Neural cell (in vitro differentiated cells): ENCODE measurements around the gene SYNGR1.

Experiments used
- EP300 ChIP-seq: fragments of 450-650 bp; conservative IDR thresholded peaks from 2 replicates; pipeline ENCODE4 v1.6.1; 2014; ENCODE audit warnings: antibody characterized with exemption, mild to moderate bottlenecking, moderate library complexity; ENCODE audit not compliant: poor library complexity, severe bottlenecking
- EZH2 ChIP-seq: fragments of 200-600, 300-800 bp; shearing (Covaris generic), sonication (generic); IDR thresholded peaks from 2 replicates; pipeline ENCODE4 v1.6.1; 2014; ENCODE audit warnings: antibody characterized with exemption, low read length, borderline replicate concordance, mild to moderate bottlenecking; ENCODE audit not compliant: insufficient read depth, poor library complexity, severe bottlenecking
- MXI1 ChIP-seq: fragments of 450-650 bp; conservative IDR thresholded peaks from 2 replicates; pipeline ENCODE4 v1.6.1; 2014; ENCODE audit warnings: antibody characterized with exemption, mild to moderate bottlenecking; ENCODE audit not compliant: poor library complexity, severe bottlenecking
- POLR2AphosphoS5 ChIP-seq: IDR thresholded peaks from 2 replicates; pipeline ENCODE4 v1.6.1; 2012
- RAD21 ChIP-seq: fragments of 450-650 bp; conservative IDR thresholded peaks from 2 replicates; pipeline ENCODE4 v1.6.1; 2014; ENCODE audit warnings: antibody characterized with exemption, mild to moderate bottlenecking, moderate library complexity
- SMC3 ChIP-seq: fragments of 450-650 bp; conservative IDR thresholded peaks from 2 replicates; pipeline ENCODE4 v1.6.1; 2014; ENCODE audit warnings: antibody characterized with exemption, mild to moderate bottlenecking, moderate library complexity; ENCODE audit not compliant: poor library complexity
- TAF1 ChIP-seq: IDR thresholded peaks from 2 replicates; pipeline ENCODE4 v1.6.1; 2012; ENCODE audit warnings: low read depth
- TF ChIP-seq, protein P1 (sequence below): fragments of 450-650 bp; IDR thresholded peaks from 2 replicates; pipeline ENCODE4 v1.5.1; 2014; ENCODE audit warnings: antibody characterized with exemption, mild to moderate bottlenecking, moderate library complexity; ENCODE audit not compliant: poor library complexity, severe bottlenecking
- TF ChIP-seq, protein P2 (sequence below): IDR thresholded peaks from 2 replicates; pipeline ENCODE4 v1.6.1; 2012; ENCODE audit warnings: borderline replicate concordance

GRCh38 chr22:39355080-39355479 is 5.3 kb downstream of the SYNGR1 start:
- TF ChIP-seq POLR2AphosphoS5 = no peak
- TF ChIP-seq, protein P1, sequence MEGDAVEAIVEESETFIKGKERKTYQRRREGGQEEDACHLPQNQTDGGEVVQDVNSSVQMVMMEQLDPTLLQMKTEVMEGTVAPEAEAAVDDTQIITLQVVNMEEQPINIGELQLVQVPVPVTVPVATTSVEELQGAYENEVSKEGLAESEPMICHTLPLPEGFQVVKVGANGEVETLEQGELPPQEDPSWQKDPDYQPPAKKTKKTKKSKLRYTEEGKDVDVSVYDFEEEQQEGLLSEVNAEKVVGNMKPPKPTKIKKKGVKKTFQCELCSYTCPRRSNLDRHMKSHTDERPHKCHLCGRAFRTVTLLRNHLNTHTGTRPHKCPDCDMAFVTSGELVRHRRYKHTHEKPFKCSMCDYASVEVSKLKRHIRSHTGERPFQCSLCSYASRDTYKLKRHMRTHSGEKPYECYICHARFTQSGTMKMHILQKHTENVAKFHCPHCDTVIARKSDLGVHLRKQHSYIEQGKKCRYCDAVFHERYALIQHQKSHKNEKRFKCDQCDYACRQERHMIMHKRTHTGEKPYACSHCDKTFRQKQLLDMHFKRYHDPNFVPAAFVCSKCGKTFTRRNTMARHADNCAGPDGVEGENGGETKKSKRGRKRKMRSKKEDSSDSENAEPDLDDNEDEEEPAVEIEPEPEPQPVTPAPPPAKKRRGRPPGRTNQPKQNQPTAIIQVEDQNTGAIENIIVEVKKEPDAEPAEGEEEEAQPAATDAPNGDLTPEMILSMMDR = no peak
- no peak for TF ChIP-seq SMC3
- TF ChIP-seq EZH2 = no peak
- TF ChIP-seq EP300 = no peak
- no peak for TF ChIP-seq RAD21
- TF ChIP-seq TAF1 = no peak
- TF ChIP-seq MXI1 = no peak
- TF ChIP-seq, protein P2, sequence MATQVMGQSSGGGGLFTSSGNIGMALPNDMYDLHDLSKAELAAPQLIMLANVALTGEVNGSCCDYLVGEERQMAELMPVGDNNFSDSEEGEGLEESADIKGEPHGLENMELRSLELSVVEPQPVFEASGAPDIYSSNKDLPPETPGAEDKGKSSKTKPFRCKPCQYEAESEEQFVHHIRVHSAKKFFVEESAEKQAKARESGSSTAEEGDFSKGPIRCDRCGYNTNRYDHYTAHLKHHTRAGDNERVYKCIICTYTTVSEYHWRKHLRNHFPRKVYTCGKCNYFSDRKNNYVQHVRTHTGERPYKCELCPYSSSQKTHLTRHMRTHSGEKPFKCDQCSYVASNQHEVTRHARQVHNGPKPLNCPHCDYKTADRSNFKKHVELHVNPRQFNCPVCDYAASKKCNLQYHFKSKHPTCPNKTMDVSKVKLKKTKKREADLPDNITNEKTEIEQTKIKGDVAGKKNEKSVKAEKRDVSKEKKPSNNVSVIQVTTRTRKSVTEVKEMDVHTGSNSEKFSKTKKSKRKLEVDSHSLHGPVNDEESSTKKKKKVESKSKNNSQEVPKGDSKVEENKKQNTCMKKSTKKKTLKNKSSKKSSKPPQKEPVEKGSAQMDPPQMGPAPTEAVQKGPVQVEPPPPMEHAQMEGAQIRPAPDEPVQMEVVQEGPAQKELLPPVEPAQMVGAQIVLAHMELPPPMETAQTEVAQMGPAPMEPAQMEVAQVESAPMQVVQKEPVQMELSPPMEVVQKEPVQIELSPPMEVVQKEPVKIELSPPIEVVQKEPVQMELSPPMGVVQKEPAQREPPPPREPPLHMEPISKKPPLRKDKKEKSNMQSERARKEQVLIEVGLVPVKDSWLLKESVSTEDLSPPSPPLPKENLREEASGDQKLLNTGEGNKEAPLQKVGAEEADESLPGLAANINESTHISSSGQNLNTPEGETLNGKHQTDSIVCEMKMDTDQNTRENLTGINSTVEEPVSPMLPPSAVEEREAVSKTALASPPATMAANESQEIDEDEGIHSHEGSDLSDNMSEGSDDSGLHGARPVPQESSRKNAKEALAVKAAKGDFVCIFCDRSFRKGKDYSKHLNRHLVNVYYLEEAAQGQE = no peak
